ENCODE measurements around the gene PANK1.

The PANK1 gene

DNA sequence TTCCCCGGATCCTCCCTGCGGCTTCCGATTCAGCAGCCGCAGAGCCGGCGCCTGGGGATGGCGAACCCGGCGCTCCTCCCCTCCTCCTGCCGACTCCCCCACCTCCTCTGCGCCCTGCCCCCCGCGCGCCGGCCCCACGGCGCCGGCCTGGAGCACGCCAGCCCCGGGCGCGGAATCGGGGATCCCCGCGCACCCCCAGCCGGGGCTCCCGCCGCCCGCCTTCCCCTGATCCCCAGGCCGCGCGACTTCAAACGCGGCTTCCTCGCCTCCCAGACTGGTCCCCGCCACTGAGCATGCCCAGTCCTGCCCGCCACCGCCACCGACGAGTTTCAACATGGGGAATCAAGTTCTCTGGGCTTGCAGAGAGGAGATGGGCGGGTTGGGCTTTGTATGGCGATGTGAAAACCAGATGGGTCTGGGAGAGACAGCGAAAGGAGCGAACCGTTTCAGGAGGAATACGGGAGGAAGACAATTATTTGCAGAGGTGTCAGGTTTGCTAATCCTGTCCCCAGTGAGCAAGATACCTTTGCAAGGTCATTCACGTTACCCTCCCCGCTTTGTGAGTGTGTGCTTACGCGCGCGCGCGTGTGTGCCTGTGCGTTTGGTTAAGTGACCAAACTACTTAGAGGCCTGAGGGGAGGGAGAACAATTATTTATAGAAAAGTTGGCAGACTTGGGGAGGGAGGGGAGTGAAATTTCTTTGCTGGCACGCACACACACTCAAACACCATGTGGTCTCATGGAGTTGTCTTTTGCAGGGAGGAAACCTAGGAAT lies at the start of gene PANK1:
Gene PANK1 (minus strand): TSS at position 276 of the 775 bp plus-strand sequence. CDS start 351 bp downstream, outside the sequence.
- TF ChIP-seq GLIS3 (CRISPR knock-in tag; IDR thresholded peaks at IDR 0.05): no peak
- no peak for TF ChIP-seq ZFP3 (CRISPR knock-in tag; IDR thresholded peaks at IDR 0.05)
- TF ChIP-seq ZNF70 (CRISPR knock-in tag; IDR thresholded peaks at IDR 0.05): no peak
- TF ChIP-seq ZNF8 (CRISPR knock-in tag; IDR thresholded peaks at IDR 0.05): no peak
- TF ChIP-seq PPARA (CRISPR knock-in tag; IDR thresholded peaks at IDR 0.05; ENCODE audit: borderline replicate concordance): no peak
- TF ChIP-seq, protein P1, sequence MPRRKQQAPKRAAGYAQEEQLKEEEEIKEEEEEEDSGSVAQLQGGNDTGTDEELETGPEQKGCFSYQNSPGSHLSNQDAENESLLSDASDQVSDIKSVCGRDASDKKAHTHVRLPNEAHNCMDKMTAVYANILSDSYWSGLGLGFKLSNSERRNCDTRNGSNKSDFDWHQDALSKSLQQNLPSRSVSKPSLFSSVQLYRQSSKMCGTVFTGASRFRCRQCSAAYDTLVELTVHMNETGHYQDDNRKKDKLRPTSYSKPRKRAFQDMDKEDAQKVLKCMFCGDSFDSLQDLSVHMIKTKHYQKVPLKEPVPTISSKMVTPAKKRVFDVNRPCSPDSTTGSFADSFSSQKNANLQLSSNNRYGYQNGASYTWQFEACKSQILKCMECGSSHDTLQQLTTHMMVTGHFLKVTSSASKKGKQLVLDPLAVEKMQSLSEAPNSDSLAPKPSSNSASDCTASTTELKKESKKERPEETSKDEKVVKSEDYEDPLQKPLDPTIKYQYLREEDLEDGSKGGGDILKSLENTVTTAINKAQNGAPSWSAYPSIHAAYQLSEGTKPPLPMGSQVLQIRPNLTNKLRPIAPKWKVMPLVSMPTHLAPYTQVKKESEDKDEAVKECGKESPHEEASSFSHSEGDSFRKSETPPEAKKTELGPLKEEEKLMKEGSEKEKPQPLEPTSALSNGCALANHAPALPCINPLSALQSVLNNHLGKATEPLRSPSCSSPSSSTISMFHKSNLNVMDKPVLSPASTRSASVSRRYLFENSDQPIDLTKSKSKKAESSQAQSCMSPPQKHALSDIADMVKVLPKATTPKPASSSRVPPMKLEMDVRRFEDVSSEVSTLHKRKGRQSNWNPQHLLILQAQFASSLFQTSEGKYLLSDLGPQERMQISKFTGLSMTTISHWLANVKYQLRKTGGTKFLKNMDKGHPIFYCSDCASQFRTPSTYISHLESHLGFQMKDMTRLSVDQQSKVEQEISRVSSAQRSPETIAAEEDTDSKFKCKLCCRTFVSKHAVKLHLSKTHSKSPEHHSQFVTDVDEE (CRISPR knock-in tag; IDR thresholded peaks at IDR 0.05): no peak
- no peak for TF ChIP-seq TCF4 (CRISPR knock-in tag; IDR thresholded peaks at IDR 0.05; ENCODE audit: borderline replicate concordance)
- TF ChIP-seq ZNF565 (CRISPR knock-in tag; conservative IDR thresholded peaks at IDR 0.05; ENCODE audit: low read depth): no peak
- TF ChIP-seq, protein P2, sequence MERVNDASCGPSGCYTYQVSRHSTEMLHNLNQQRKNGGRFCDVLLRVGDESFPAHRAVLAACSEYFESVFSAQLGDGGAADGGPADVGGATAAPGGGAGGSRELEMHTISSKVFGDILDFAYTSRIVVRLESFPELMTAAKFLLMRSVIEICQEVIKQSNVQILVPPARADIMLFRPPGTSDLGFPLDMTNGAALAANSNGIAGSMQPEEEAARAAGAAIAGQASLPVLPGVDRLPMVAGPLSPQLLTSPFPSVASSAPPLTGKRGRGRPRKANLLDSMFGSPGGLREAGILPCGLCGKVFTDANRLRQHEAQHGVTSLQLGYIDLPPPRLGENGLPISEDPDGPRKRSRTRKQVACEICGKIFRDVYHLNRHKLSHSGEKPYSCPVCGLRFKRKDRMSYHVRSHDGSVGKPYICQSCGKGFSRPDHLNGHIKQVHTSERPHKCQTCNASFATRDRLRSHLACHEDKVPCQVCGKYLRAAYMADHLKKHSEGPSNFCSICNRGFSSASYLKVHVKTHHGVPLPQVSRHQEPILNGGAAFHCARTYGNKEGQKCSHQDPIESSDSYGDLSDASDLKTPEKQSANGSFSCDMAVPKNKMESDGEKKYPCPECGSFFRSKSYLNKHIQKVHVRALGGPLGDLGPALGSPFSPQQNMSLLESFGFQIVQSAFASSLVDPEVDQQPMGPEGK (CRISPR knock-in tag; IDR thresholded peaks at IDR 0.05; ENCODE audit: borderline replicate concordance): no peak
- no peak for TF ChIP-seq SNAI2 (CRISPR knock-in tag; IDR thresholded peaks at IDR 0.05)
- TF ChIP-seq CSDC2 (CRISPR knock-in tag; IDR thresholded peaks at IDR 0.05): no peak
- TF ChIP-seq OSR1 (CRISPR knock-in tag; IDR thresholded peaks at IDR 0.05): no peak
- no peak for TF ChIP-seq RARB (CRISPR knock-in tag; IDR thresholded peaks at IDR 0.05)
- no peak for TF ChIP-seq ISL1 (CRISPR knock-in tag; IDR thresholded peaks at IDR 0.05)
- no peak for TF ChIP-seq TOX (CRISPR knock-in tag; IDR thresholded peaks at IDR 0.05; ENCODE audit: borderline replicate concordance)
- TF ChIP-seq BACH2 (CRISPR knock-in tag; IDR thresholded peaks at IDR 0.05; ENCODE audit: borderline replicate concordance): no peak
- TF ChIP-seq, protein P3, sequence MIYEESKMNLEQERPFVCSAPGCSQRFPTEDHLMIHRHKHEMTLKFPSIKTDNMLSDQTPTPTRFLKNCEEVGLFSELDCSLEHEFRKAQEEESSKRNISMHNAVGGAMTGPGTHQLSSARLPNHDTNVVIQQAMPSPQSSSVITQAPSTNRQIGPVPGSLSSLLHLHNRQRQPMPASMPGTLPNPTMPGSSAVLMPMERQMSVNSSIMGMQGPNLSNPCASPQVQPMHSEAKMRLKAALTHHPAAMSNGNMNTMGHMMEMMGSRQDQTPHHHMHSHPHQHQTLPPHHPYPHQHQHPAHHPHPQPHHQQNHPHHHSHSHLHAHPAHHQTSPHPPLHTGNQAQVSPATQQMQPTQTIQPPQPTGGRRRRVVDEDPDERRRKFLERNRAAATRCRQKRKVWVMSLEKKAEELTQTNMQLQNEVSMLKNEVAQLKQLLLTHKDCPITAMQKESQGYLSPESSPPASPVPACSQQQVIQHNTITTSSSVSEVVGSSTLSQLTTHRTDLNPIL (CRISPR knock-in tag; IDR thresholded peaks at IDR 0.05; ENCODE audit: low read depth): no peak
- TF ChIP-seq ARNTL (CRISPR knock-in tag; IDR thresholded peaks at IDR 0.05; ENCODE audit: borderline replicate concordance, low read depth): no peak
- no peak for TF ChIP-seq ZFP30 (CRISPR knock-in tag; IDR thresholded peaks at IDR 0.05)
- TF ChIP-seq, protein P4, sequence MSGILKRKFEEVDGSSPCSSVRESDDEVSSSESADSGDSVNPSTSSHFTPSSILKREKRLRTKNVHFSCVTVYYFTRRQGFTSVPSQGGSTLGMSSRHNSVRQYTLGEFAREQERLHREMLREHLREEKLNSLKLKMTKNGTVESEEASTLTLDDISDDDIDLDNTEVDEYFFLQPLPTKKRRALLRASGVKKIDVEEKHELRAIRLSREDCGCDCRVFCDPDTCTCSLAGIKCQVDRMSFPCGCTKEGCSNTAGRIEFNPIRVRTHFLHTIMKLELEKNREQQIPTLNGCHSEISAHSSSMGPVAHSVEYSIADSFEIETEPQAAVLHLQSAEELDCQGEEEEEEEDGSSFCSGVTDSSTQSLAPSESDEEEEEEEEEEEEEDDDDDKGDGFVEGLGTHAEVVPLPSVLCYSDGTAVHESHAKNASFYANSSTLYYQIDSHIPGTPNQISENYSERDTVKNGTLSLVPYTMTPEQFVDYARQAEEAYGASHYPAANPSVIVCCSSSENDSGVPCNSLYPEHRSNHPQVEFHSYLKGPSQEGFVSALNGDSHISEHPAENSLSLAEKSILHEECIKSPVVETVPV (CRISPR knock-in tag; IDR thresholded peaks at IDR 0.05): no peak
- peak; percentile 71 for ATAC-seq

DNA sequence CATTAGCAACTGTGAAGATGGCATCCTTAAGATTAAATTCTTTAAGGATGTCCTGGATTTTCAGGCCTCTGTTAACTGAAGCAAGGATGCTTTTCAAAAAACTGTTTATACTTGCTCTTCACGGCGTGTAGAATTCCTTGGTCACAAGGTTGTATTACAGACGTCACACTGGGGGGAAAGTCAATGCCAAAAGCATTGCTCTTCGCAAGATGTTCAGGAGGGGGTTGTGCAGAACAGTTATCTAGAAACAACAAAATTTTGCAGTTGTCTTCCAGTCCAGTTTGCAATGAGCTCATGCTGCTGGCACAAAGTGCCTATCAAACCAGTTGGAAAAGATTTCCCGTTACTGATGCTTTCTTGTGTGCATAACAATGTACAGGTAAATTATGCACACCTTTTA lies 48.1 kb upstream of the PANK1 start:
- no peak for ATAC-seq
- TF ChIP-seq CSDC2 (CRISPR knock-in tag; IDR thresholded peaks at IDR 0.05): no peak
- TF ChIP-seq ZNF70 (CRISPR knock-in tag; IDR thresholded peaks at IDR 0.05): no peak
- TF ChIP-seq, protein P4 (CRISPR knock-in tag; IDR thresholded peaks at IDR 0.05): no peak
- TF ChIP-seq, protein P5, sequence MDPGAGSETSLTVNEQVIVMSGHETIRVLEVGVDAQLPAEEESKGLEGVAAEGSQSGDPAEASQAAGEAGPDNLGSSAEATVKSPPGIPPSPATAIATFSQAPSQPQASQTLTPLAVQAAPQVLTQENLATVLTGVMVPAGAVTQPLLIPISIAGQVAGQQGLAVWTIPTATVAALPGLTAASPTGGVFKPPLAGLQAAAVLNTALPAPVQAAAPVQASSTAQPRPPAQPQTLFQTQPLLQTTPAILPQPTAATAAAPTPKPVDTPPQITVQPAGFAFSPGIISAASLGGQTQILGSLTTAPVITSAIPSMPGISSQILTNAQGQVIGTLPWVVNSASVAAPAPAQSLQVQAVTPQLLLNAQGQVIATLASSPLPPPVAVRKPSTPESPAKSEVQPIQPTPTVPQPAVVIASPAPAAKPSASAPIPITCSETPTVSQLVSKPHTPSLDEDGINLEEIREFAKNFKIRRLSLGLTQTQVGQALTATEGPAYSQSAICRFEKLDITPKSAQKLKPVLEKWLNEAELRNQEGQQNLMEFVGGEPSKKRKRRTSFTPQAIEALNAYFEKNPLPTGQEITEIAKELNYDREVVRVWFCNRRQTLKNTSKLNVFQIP (CRISPR knock-in tag; IDR thresholded peaks at IDR 0.05; ENCODE audit: borderline replicate concordance, low read depth): no peak
- no peak for TF ChIP-seq ZNF565 (CRISPR knock-in tag; conservative IDR thresholded peaks at IDR 0.05; ENCODE audit: low read depth)
- TF ChIP-seq ISL1 (CRISPR knock-in tag; IDR thresholded peaks at IDR 0.05): no peak
- TF ChIP-seq, protein P3 (CRISPR knock-in tag; IDR thresholded peaks at IDR 0.05; ENCODE audit: low read depth): no peak
- TF ChIP-seq ZFP30 (CRISPR knock-in tag; IDR thresholded peaks at IDR 0.05): no peak
- TF ChIP-seq PPARA (CRISPR knock-in tag; IDR thresholded peaks at IDR 0.05; ENCODE audit: borderline replicate concordance): no peak
- TF ChIP-seq ZC3H10 (CRISPR knock-in tag; IDR thresholded peaks at IDR 0.05): no peak
- TF ChIP-seq, protein P2 (CRISPR knock-in tag; IDR thresholded peaks at IDR 0.05; ENCODE audit: borderline replicate concordance): no peak
- no peak for TF ChIP-seq SNAI2 (CRISPR knock-in tag; IDR thresholded peaks at IDR 0.05)
- no peak for TF ChIP-seq ZFP3 (CRISPR knock-in tag; IDR thresholded peaks at IDR 0.05)
- TF ChIP-seq BACH2 (CRISPR knock-in tag; IDR thresholded peaks at IDR 0.05; ENCODE audit: borderline replicate concordance): no peak
- no peak for TF ChIP-seq RARB (CRISPR knock-in tag; IDR thresholded peaks at IDR 0.05)
- TF ChIP-seq ZNF8 (CRISPR knock-in tag; IDR thresholded peaks at IDR 0.05): no peak
- TF ChIP-seq ESRRG (CRISPR knock-in tag; IDR thresholded peaks at IDR 0.05): no peak

Measured in SK-N-SH treated with all-trans-retinoic acid at 6 μM for 48 hours (cell line).